Pancreas (tissue), 10 donors: Measurements from ENCODE around the gene INHBA. TPM values are rescaled to one million over a fixed set of nuclear protein-coding genes. Genes with fewer than 3 reads are reported as not detected.

ENCODE experiments used
- ATAC-seq, 4 donors: fragments of 200-7000 bp; cut with Tn5 transposase; one replicate each; pipeline versions ENCODE4 v1.8.0 to v1.9.1; 2020; ENCODE audit warnings: mild to moderate bottlenecking in 4 of 4, moderate library complexity in 4 of 4
- DNase-seq, 6 donors: peaks; one replicate each; pipeline ENCODE4 v3.0.0-alpha.2; 2020
- FAIRE-seq: peaks from 2 replicates; lab custom pipeline; 2012; peaks lifted over from hg19 to GRCh38; lab: Jason Lieb, UNC
- H3K27ac ChIP-seq, 4 donors: fragments of 200-600 bp; sonication (generic); 1 replicate in 3 of 4; 2 replicates in 1 of 4; pipeline versions ENCODE4 v1.5.0 to v1.8.0; 2020
- H3K27me3 ChIP-seq, 4 donors: fragments of 200-600 bp; one replicate each; pipeline ENCODE4 v1.8.0; 2021
- H3K36me3 ChIP-seq, 3 donors: fragments of 200-600 bp; sonication (generic) in 1 of 3; one replicate each; pipeline versions ENCODE4 v1.5.0 to v1.8.0; 2020 to 2021
- H3K4me1 ChIP-seq, 3 donors: fragments of 200-600 bp; one replicate each; pipeline ENCODE4 v1.8.0; 2021
- H3K4me3 ChIP-seq, 4 donors: fragments of 200-600 bp; sonication (generic) in 2 of 4; one replicate each; pipeline versions ENCODE4 v1.5.0 to v1.8.0; 2020 to 2021
- H3K9me3 ChIP-seq, 4 donors: fragments of 200-600 bp; one replicate each; pipeline ENCODE4 v1.8.0; 2021
- CTCF ChIP-seq, 4 donors: fragments of 200-600 bp; sonication (generic) in 3 of 4; IDR thresholded peaks; one replicate each; pipeline versions ENCODE4 v1.5.0 to v1.8.0; 2021; ENCODE audit warnings: antibody characterized with exemption in 4 of 4
- WGBS, 2 donors: extraction: QIAGEN DNeasy Blood & Tissue Kit; methylation state at CpG; one replicate each; pipeline ENCODE4 v1.1.7; 2013; 5-methylcytosine and 5-hydroxymethylcytosine counted together
- intact Hi-C, 3 donors: fragments of 100-400 bp; cut with DNase I; formaldehyde crosslinking; loops; one replicate each; pipeline versions ENCODE4 v1.11.1 to v1.14.2; 2022
- polyA plus RNA-seq, 2 donors: library from polyadenylated mRNA; stranded (reverse); fragments of 200-250 nt; gene quantifications; one replicate each; pipeline ENCODE4 v1.2.3, GENCODE V29; 2013
- total RNA-seq, 6 donors: library from RNA; stranded (reverse); fragmentation: NEBNext Ultra II Directional in 4 of 6; extraction: Animal tissue kit (Norgen Biotek cat#: 25700) in 4 of 6; gene quantifications; one replicate each; pipeline versions ENCODE4 v1.2.1 to v1.2.4, GENCODE V29; 2021 to 2023
- donor health status: healthy with polysubstance abuse.
- donor health status: DM: no; HTN: no; CAD: no; lungs with moderate emphysema.
- donor health status: DM: no; HTN: no; CAD: no.
- donor health status: control.
- donor health status: control.
- donor health status: Bipolar disorder and iron deficiency.
- donor health status: DM: yes; HTN: yes; CAD: no.
- donor health status: DM: no; HTN: no; CAD: no.
- donor health status: DM: no; HTN: no; CAD: no.
- donor health status: DM: yes; HTN: yes; CAD: no.

The INHBA gene
- total and polyA plus RNA-seq, 8 donors = 0.05 to 6.1 (median 0.27) TPM

- intact Hi-C loops = no loop called here
- Histone ChIP-seq H3K9me3 (no peaks in the 10 kb centered on the region), H3K27ac (no peak overlapping the region), H3K27me3 (no peaks in the 10 kb centered on the region), H3K4me1 (no peaks in the 10 kb centered on the region), H3K36me3 (no peaks in the 10 kb centered on the region), H3K4me3 (no peak overlapping the region)
- DNase-seq (no peak), ATAC-seq (no peak), FAIRE-seq (no peak)
- TF ChIP-seq CTCF (IDR thresholded peaks at IDR 0.05) = no peak
Observed at GRCh38 chr7:41745451-41745850, 42.6 kb upstream of the INHBA start.

GRCh38 chr7:41744161-41744560, 41.3 kb upstream of the INHBA start:
- Histone ChIP-seq H3K27me3 (no peaks in the 10 kb centered on the region), H3K4me1 (no peaks in the 10 kb centered on the region), H3K9me3 (no peaks in the 10 kb centered on the region), H3K4me3 (no peak overlapping the region), H3K36me3 (no peaks in the 10 kb centered on the region), H3K27ac (no peak overlapping the region)
- intact Hi-C loops = no loop called here
- no peak for ATAC-seq
- no peak for DNase-seq
- no peak for TF ChIP-seq CTCF (IDR thresholded peaks at IDR 0.05)
- 43 to 45% methylated on average over 4 of the region's 4 CpGs for WGBS, 2 donors
- FAIRE-seq = no peak

- H3K4me1 ChIP-seq = no peaks in the 10 kb centered on the region
- no peaks in the 10 kb centered on the region for H3K36me3 ChIP-seq
- H3K9me3 ChIP-seq = no peaks in the 10 kb centered on the region
- 49 to 65% methylated on average over 2 of the region's 2 CpGs for WGBS, 2 donors
- no peak overlapping the region for H3K27ac ChIP-seq
- H3K27me3 ChIP-seq = no peaks in the 10 kb centered on the region
- FAIRE-seq (no peak), DNase-seq (no peak), ATAC-seq (no peak)
- no peak overlapping the region for H3K4me3 ChIP-seq
- intact Hi-C loops = no loop called here
- no peak for TF ChIP-seq CTCF (IDR thresholded peaks at IDR 0.05)
Observed at GRCh38 chr7:41742401-41743020, 39.6 kb upstream of the INHBA start.

- 54 to 66% methylated on average over 3 of the region's 3 CpGs for WGBS, 2 donors
- no peak for ATAC-seq
- no peak for TF ChIP-seq CTCF (IDR thresholded peaks at IDR 0.05)
Observed at GRCh38 chr7:41738806-41739205, 35.9 kb upstream of the INHBA start.

GRCh38 chr7:41738336-41738735, 35.4 kb upstream of the INHBA start:
- H3K27me3 ChIP-seq = no peaks in the 10 kb centered on the region

More at GRCh38 chr7:41738806-41739205, 35.9 kb upstream of the INHBA start:
- no peaks in the 10 kb centered on the region for H3K9me3 ChIP-seq
- intact Hi-C loops = no loop called here
- no peaks in the 10 kb centered on the region for H3K27me3 ChIP-seq
- H3K4me1 ChIP-seq = no peaks in the 10 kb centered on the region
- no peak for DNase-seq
- no peaks in the 10 kb centered on the region for H3K36me3 ChIP-seq
- FAIRE-seq = no peak
- H3K4me3 ChIP-seq = no peak overlapping the region
- no peak overlapping the region for H3K27ac ChIP-seq

More at GRCh38 chr7:41738336-41738735, 35.4 kb upstream of the INHBA start:
- Histone ChIP-seq H3K4me1 (no peaks in the 10 kb centered on the region), H3K27ac (no peak overlapping the region), H3K36me3 (no peaks in the 10 kb centered on the region), H3K9me3 (no peaks in the 10 kb centered on the region), H3K4me3 (no peak overlapping the region)
- TF ChIP-seq CTCF (IDR thresholded peaks at IDR 0.05) = no peak
- WGBS, 2 donors = 35 to 42% methylated on average over 4 of the region's 4 CpGs
- ATAC-seq (no peak), DNase-seq (no peak), FAIRE-seq (no peak)
- intact Hi-C loops = no loop called here
